ENCODE results near the gene LRP1B. TPM values are rescaled to one million over a fixed set of nuclear protein-coding genes. Genes with fewer than 3 reads are reported as not detected.

Gene LRP1B
- total RNA-seq, 2 donors from 2014 or later: 0.02 TPM; not detected in 1

- no peaks in the 10 kb centered on the region for H3K36me3 Mint-ChIP-seq (ENCODE audit: low read depth)
- ATAC-seq (no peak), DNase-seq (no peak)
- peaks cover 5% of the 10 kb centered on the region for H3K9me3 ChIP-seq (ENCODE audit: control insufficient read depth, low read length, poor library complexity, severe bottlenecking)
- no peaks in the 10 kb centered on the region for H3K27me3 Mint-ChIP-seq
- no peak overlapping the region for H3K27ac Mint-ChIP-seq
- no peaks in the 10 kb centered on the region for H3K4me1 Mint-ChIP-seq
- H3K4me3 Mint-ChIP-seq: no peak overlapping the region
These were observed 1624.2 kb downstream of the LRP1B start for GRCh38 chr2:140506606-140507005.

DNA sequence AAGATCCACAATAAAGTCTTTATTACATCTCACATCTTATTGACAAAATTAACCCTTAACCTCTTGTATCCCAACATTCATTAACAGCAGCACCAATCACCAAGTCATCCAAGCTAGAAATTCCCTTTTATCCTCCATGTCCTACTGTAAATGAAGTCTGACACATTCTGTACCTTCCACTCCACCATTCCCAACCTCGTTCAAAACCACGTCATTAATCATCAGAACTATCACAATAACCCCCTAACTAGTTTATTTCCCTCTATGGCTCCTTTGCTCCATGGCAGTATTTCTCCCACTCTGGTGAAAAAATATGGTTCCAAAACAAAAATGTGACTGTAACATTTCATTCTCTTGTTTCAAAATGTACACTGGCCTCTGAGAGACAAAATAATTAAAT is 1626.2 kb downstream of the LRP1B start:
- no peaks in the 10 kb centered on the region for H3K4me1 Mint-ChIP-seq
- H3K36me3 Mint-ChIP-seq (ENCODE audit: low read depth): no peaks in the 10 kb centered on the region
- H3K4me3 Mint-ChIP-seq: no peak overlapping the region
- no peak overlapping the region for H3K27ac Mint-ChIP-seq
- no peaks in the 10 kb centered on the region for H3K27me3 Mint-ChIP-seq
- H3K9me3 ChIP-seq (ENCODE audit: control insufficient read depth, low read length, poor library complexity, severe bottlenecking): no peaks in the 10 kb centered on the region
- ATAC-seq (no peak), DNase-seq (no peak)

DNA sequence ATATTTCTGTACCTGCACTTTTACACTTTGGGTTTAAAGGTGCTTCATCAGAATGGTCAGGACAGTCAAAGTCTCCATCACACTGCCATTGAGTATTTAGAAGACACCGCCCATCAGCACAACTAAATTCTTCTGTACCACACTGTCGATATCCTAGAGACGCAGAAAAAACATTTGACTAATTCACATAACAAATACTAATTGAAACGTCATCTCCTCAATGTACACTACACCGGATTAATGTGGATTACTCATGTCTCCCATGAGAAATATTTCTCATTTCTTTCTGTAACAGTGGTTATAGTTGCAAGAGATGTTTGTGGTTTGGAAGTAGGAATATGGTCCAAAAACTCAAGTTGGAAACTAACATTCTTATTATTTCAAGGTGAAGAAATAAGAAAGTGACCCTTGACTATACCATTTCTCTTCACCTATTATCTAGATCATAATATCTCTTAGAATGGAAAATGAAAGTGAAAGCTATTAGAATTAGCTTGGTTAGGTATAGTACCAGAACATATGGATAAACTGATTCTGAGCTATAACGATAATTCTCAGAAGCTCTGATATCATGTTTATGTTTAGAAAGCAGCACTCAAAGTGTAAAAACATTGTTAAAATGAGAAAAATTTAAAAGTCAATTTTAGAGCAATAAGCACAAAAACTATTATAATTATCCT is 1627.7 kb downstream of the LRP1B start:
- Mint-ChIP-seq H3K4me3 (no peak overlapping the region), H3K27me3 (no peaks in the 10 kb centered on the region), H3K36me3 (ENCODE audit: low read depth) (no peaks in the 10 kb centered on the region), H3K4me1 (no peaks in the 10 kb centered on the region), H3K27ac (no peak overlapping the region)
- H3K9me3 ChIP-seq (ENCODE audit: control insufficient read depth, low read length, poor library complexity, severe bottlenecking): no peaks in the 10 kb centered on the region
- no peak for DNase-seq
- no peak for ATAC-seq

DNA sequence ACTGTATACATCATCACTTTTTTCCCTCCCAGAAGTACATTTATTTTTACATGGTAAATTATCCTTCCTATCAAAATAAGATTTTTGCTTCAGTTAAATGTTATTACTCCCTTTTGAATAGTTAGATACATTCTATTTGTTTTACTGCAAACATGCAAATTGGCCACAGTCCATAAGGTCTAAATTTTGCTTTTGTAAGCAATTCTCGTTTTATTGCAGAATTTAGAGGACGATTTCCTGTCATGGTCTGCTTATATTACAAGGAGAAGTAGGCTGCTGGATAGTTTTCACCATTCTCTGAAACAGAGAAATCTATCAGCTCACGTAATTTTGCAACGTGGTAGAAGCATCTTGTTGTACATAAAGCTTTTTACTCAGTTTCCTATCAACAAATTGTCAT is 1632.5 kb downstream of the LRP1B start:
- no peak overlapping the region for H3K4me3 Mint-ChIP-seq
- no peak overlapping the region for H3K27ac Mint-ChIP-seq
- H3K9me3 ChIP-seq (ENCODE audit: control insufficient read depth, low read length, poor library complexity, severe bottlenecking): no peaks in the 10 kb centered on the region
- DNase-seq (no peak), ATAC-seq (no peak)
- H3K27me3 Mint-ChIP-seq: no peaks in the 10 kb centered on the region
- no peaks in the 10 kb centered on the region for H3K36me3 Mint-ChIP-seq (ENCODE audit: low read depth)
- no peaks in the 10 kb centered on the region for H3K4me1 Mint-ChIP-seq

DNA sequence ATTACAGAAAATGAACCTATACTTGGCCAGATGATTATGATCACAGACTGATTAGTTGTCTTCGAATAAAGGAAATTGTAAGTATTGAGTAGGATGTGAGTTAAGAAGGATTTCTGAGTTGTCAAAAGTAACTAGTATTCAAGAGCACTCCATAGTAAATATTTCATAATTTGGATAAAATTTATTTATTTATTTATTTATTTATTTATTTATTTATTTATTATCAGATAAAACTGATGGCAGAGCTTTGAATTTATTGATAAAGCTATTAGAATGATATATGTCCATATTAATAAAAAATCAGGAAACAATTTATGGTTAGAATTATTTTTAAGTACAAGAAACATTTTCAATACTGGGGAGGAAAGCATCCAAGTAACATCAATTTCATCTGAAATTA is 1634.1 kb downstream of the LRP1B start:
- no peak for DNase-seq
- no peak for ATAC-seq
- Mint-ChIP-seq H3K4me3 (no peak overlapping the region), H3K27ac (no peak overlapping the region), H3K36me3 (ENCODE audit: low read depth) (no peaks in the 10 kb centered on the region), H3K27me3 (no peaks in the 10 kb centered on the region), H3K4me1 (no peaks in the 10 kb centered on the region)
- H3K9me3 ChIP-seq (ENCODE audit: control insufficient read depth, low read length, poor library complexity, severe bottlenecking): no peaks in the 10 kb centered on the region

GRCh38 chr2:140491876-140492275 is 1638.9 kb downstream of the LRP1B start:
- Mint-ChIP-seq H3K36me3 (ENCODE audit: low read depth) (no peaks in the 10 kb centered on the region), H3K27ac (no peak overlapping the region), H3K4me1 (no peaks in the 10 kb centered on the region), H3K4me3 (no peak overlapping the region), H3K27me3 (no peaks in the 10 kb centered on the region)
- DNase-seq (no peak), ATAC-seq (no peak)
- no peaks in the 10 kb centered on the region for H3K9me3 ChIP-seq (ENCODE audit: control insufficient read depth, low read length, poor library complexity, severe bottlenecking)

GRCh38 chr2:140489193-140489592 is 1641.6 kb downstream of the LRP1B start:
- H3K27ac Mint-ChIP-seq: no peak overlapping the region
- no peak for DNase-seq
- no peaks in the 10 kb centered on the region for H3K4me1 Mint-ChIP-seq
- H3K27me3 Mint-ChIP-seq: no peaks in the 10 kb centered on the region
- no peak overlapping the region for H3K4me3 Mint-ChIP-seq
- ATAC-seq: no peak
- no peaks in the 10 kb centered on the region for H3K36me3 Mint-ChIP-seq (ENCODE audit: low read depth)
- no peaks in the 10 kb centered on the region for H3K9me3 ChIP-seq (ENCODE audit: control insufficient read depth, low read length, poor library complexity, severe bottlenecking)

GRCh38 chr2:140481136-140481535 is 1649.7 kb downstream of the LRP1B start:
- H3K27ac Mint-ChIP-seq: no peak overlapping the region
- no peak for ATAC-seq
- no peaks in the 10 kb centered on the region for H3K36me3 Mint-ChIP-seq (ENCODE audit: low read depth)
- H3K4me1 Mint-ChIP-seq: no peaks in the 10 kb centered on the region
- no peaks in the 10 kb centered on the region for H3K9me3 ChIP-seq (ENCODE audit: control insufficient read depth, low read length, poor library complexity, severe bottlenecking)
- no peak overlapping the region for H3K4me3 Mint-ChIP-seq
- H3K27me3 Mint-ChIP-seq: no peaks in the 10 kb centered on the region
- no peak for DNase-seq

DNA sequence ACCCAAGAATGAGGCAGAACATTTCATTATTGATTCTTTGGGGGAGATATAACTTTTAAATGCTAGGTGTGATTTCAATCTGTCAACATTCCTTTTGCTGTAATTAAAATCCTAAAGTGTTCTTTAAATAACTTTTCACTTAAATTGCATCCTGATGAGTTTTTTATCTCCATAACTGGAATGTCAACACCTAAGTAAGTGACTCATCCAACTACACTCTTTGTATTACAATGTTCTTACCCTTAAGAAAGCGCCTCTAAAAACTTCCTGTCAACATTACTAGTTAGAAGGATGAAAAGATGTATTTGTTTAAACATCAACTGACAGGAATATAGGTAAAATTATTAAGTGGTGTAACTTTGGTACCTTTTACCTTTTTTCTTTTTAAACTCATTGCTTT is 1657.0 kb downstream of the LRP1B start:
- ATAC-seq (no peak), DNase-seq (no peak)
- H3K9me3 ChIP-seq (ENCODE audit: control insufficient read depth, low read length, poor library complexity, severe bottlenecking): no peaks in the 10 kb centered on the region
- no peaks in the 10 kb centered on the region for H3K27me3 Mint-ChIP-seq
- no peaks in the 10 kb centered on the region for H3K36me3 Mint-ChIP-seq (ENCODE audit: low read depth)
- no peak overlapping the region for H3K4me3 Mint-ChIP-seq
- H3K27ac Mint-ChIP-seq: no peak overlapping the region
- H3K4me1 Mint-ChIP-seq: no peaks in the 10 kb centered on the region

GRCh38 chr2:140472676-140473075 is 1658.1 kb downstream of the LRP1B start:
- H3K9me3 ChIP-seq (ENCODE audit: control insufficient read depth, low read length, poor library complexity, severe bottlenecking): no peaks in the 10 kb centered on the region
- Mint-ChIP-seq H3K27ac (no peak overlapping the region), H3K4me3 (no peak overlapping the region), H3K27me3 (no peaks in the 10 kb centered on the region), H3K4me1 (no peaks in the 10 kb centered on the region), H3K36me3 (ENCODE audit: low read depth) (no peaks in the 10 kb centered on the region)
- no peak for DNase-seq
- no peak for ATAC-seq

DNA sequence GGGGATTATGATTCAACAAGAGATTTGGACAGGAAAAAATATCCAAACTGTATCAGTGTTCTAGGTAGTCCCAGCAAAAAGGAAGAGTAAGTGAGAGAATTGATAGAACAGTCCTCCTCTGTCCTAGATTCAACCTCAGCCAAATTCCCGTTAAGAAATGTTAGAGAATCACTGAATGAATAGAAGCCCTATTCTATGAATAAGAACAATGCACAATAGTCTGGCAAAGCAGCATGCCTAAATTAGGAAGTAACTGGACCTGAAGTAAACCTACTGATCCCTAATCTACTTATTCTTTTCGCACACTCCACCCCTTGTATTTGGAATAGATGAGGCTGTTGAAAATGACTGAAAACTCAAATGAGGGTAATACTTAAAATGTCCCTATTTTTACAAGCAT is 1665.5 kb downstream of the LRP1B start:
- Mint-ChIP-seq H3K27me3 (no peaks in the 10 kb centered on the region), H3K27ac (no peak overlapping the region), H3K4me1 (no peaks in the 10 kb centered on the region), H3K4me3 (no peak overlapping the region), H3K36me3 (ENCODE audit: low read depth) (no peaks in the 10 kb centered on the region)
- DNase-seq (no peak), ATAC-seq (no peak)
- H3K9me3 ChIP-seq (ENCODE audit: control insufficient read depth, low read length, poor library complexity, severe bottlenecking): no peaks in the 10 kb centered on the region

- Mint-ChIP-seq H3K36me3 (ENCODE audit: low read depth) (no peaks in the 10 kb centered on the region), H3K27me3 (no peaks in the 10 kb centered on the region), H3K27ac (no peak overlapping the region), H3K4me3 (no peak overlapping the region), H3K4me1 (no peaks in the 10 kb centered on the region)
- no peak for ATAC-seq
- DNase-seq: no peak
- no peaks in the 10 kb centered on the region for H3K9me3 ChIP-seq (ENCODE audit: control insufficient read depth, low read length, poor library complexity, severe bottlenecking)
These were observed 1667.8 kb downstream of the LRP1B start for GRCh38 chr2:140462990-140463389.

- Mint-ChIP-seq H3K27ac (no peak overlapping the region), H3K4me1 (no peaks in the 10 kb centered on the region), H3K27me3 (no peaks in the 10 kb centered on the region), H3K36me3 (ENCODE audit: low read depth) (no peaks in the 10 kb centered on the region), H3K4me3 (no peak overlapping the region)
- ATAC-seq (no peak), DNase-seq (no peak)
- H3K9me3 ChIP-seq (ENCODE audit: control insufficient read depth, low read length, poor library complexity, severe bottlenecking): no peaks in the 10 kb centered on the region
These were observed 1673.3 kb downstream of the LRP1B start for GRCh38 chr2:140457483-140457882.

DNA sequence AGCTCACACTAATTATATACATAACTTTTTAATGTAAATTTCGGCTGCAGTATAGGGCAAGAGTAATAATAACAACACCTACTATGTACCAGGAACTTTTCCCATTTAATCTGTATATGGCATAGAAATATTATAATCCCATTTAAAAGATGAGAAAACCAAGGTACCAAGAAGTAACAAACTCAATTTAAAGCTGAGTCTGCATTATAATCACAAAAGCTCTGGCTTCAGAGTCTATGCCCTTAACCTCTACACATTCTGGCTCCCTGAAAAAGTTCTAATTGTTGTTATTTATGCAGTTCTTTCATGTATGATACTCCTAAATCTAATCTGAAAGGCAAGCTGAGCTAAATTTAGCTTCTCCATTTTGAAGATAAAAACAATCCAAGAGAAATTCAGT is 1675.5 kb downstream of the LRP1B start:
- H3K4me3 Mint-ChIP-seq: no peak overlapping the region
- no peaks in the 10 kb centered on the region for H3K36me3 Mint-ChIP-seq (ENCODE audit: low read depth)
- no peak overlapping the region for H3K27ac Mint-ChIP-seq
- ATAC-seq (no peak), DNase-seq (no peak)
- no peaks in the 10 kb centered on the region for H3K27me3 Mint-ChIP-seq
- H3K9me3 ChIP-seq (ENCODE audit: control insufficient read depth, low read length, poor library complexity, severe bottlenecking): no peaks in the 10 kb centered on the region
- H3K4me1 Mint-ChIP-seq: no peaks in the 10 kb centered on the region

All from T-helper 17 cell (primary cell).